RKO (cell line): ENCODE measurements around the gene ATG14.
"Not testable (repeated sequence)": the region's sequence is repeated elsewhere in the genome, so short reads cannot be mapped to it uniquely, and the experiment has no call there.

Experiments
- DNase-seq: peaks from one replicate; pipeline ENCODE4 v3.0.0-alpha.2; 2016; ENCODE audit warnings: low spot score

Gene ATG14

GRCh38 chr14:55350461-55350860 lies 61.2 kb downstream of the ATG14 start:
- DNase-seq: no peak

- DNase-seq: no peak
Measured at GRCh38 chr14:55349565-55349964, 62.1 kb downstream of the ATG14 start.

- DNase-seq: no peak
Measured at GRCh38 chr14:55348766-55349453, 62.7 kb downstream of the ATG14 start.

GRCh38 chr14:55347748-55348147 lies 63.9 kb downstream of the ATG14 start:
- DNase-seq: no peak

- no peak for DNase-seq
Measured at GRCh38 chr14:55347040-55347439, 64.6 kb downstream of the ATG14 start.

- DNase-seq: not testable (repeated sequence)
Measured at GRCh38 chr14:55344582-55345163, 67.0 kb downstream of the ATG14 start.

GRCh38 chr14:55341781-55342180 lies 69.8 kb downstream of the ATG14 start:
- DNase-seq: no peak

GRCh38 chr14:55340482-55340881 lies 71.1 kb downstream of the ATG14 start:
- no peak for DNase-seq

- DNase-seq: no peak
Measured at GRCh38 chr14:55339770-55340169, 71.9 kb downstream of the ATG14 start.

GRCh38 chr14:55336691-55337090 lies 74.9 kb downstream of the ATG14 start:
- DNase-seq: no peak

- DNase-seq: no peak
Measured at GRCh38 chr14:55336162-55336561, 75.5 kb downstream of the ATG14 start.

- DNase-seq: no peak
Measured at GRCh38 chr14:55333711-55334485, 77.7 kb downstream of the ATG14 start.

- no peak for DNase-seq
Measured at GRCh38 chr14:55332654-55333570, 78.7 kb downstream of the ATG14 start.

GRCh38 chr14:55329999-55330710 lies 81.5 kb downstream of the ATG14 start:
- DNase-seq: peak; percentile 55

GRCh38 chr14:55328317-55328716 lies 83.3 kb downstream of the ATG14 start:
- DNase-seq: no peak

- no peak for DNase-seq
Measured at GRCh38 chr14:55327179-55327578, 84.5 kb downstream of the ATG14 start.

- no peak for DNase-seq
Measured at GRCh38 chr14:55324812-55325211, 86.8 kb downstream of the ATG14 start.

GRCh38 chr14:55323910-55324309 lies 87.7 kb downstream of the ATG14 start:
- DNase-seq: no peak

- DNase-seq: no peak
Measured at GRCh38 chr14:55318694-55319093, 92.9 kb downstream of the ATG14 start.

GRCh38 chr14:55317542-55318306 lies 93.9 kb downstream of the ATG14 start:
- peak; percentile 19 for DNase-seq

- no peak for DNase-seq
Measured at GRCh38 chr14:55316564-55316963, 95.1 kb downstream of the ATG14 start.
